ENCODE measurements around the gene IPMK. TPM values are rescaled to one million over a fixed set of nuclear protein-coding genes. Genes with fewer than 3 reads are reported as not detected.

Gene IPMK
- total and polyA plus RNA-seq, 2 experiments from 2014 or later = 3.6 to 6.6 TPM

- no peaks in the 10 kb centered on the region for H3K9me2 ChIP-seq (ENCODE audit: insufficient read depth)
- no peaks in the 10 kb centered on the region for H3K36me3 ChIP-seq (ENCODE audit: low read depth)
- in situ Hi-C loops (cut with MboI) = no loop called here
- DNase-seq = no peak
- no peak overlapping the region for H3K27ac ChIP-seq
- H3K4me3 ChIP-seq = no peak overlapping the region
- no peaks in the 10 kb centered on the region for H3K9me3 ChIP-seq (ENCODE audit: low read depth)
- H3K9ac ChIP-seq = no peak overlapping the region
- no peaks in the 10 kb centered on the region for H3K27me3 ChIP-seq (replicated peaks; ENCODE audit: insufficient read depth)
- no peaks in the 10 kb centered on the region for H4K20me1 ChIP-seq (ENCODE audit: insufficient read depth)
- H3F3A ChIP-seq (ENCODE audit: insufficient read depth) = peaks cover 3% of the 10 kb centered on the region; the same call in 1 of the 2 replicates
- no peak overlapping the region for H2AFZ ChIP-seq
- WGBS, 2 experiments (ENCODE audit: low coverage in 1 of 2, low lambda C conversion rate in 2 of 2, missing lambda C conversion rate in 2 of 2) = 84 to 85% methylated on average over 5 of the region's 5 CpGs
- no peak overlapping the region for H3K4me2 ChIP-seq (ENCODE audit: unreplicated experiment)
- no peaks in the 10 kb centered on the region for H3K79me2 ChIP-seq (ENCODE audit: insufficient read depth)
- H3K4me1 ChIP-seq (ENCODE audit: insufficient read depth) = no peaks in the 10 kb centered on the region
- TF ChIP-seq EZH2 (IDR thresholded peaks at IDR 0.05; ENCODE audit: insufficient read depth, poor library complexity, severe bottlenecking) = no peak
- TF ChIP-seq EZH2phosphoT487 (IDR thresholded peaks at IDR 0.05; ENCODE audit: insufficient read depth, low read depth) = no peak
Observed at GRCh38 chr10:58293989-58294388, 26.3 kb upstream of the IPMK start.

- no peaks in the 10 kb centered on the region for H3K4me1 ChIP-seq (ENCODE audit: insufficient read depth)
- H3K9ac ChIP-seq = no peak overlapping the region
- H3K9me3 ChIP-seq (ENCODE audit: low read depth) = no peaks in the 10 kb centered on the region
- H3K27me3 ChIP-seq (replicated peaks; ENCODE audit: insufficient read depth) = no peaks in the 10 kb centered on the region
- in situ Hi-C loops (cut with MboI) = no loop called here
- DNase-seq = peak; percentile 79
- 29 to 33% methylated on average over 5 of the region's 5 CpGs for WGBS, 2 experiments (ENCODE audit: low coverage in 1 of 2, low lambda C conversion rate in 2 of 2, missing lambda C conversion rate in 2 of 2)
- peaks cover 3% of the 10 kb centered on the region; the same call in 1 of the 2 replicates for H3F3A ChIP-seq (ENCODE audit: insufficient read depth)
- no peak overlapping the region for H3K4me2 ChIP-seq (ENCODE audit: unreplicated experiment)
- H2AFZ ChIP-seq = no peak overlapping the region
- no peaks in the 10 kb centered on the region for H4K20me1 ChIP-seq (ENCODE audit: insufficient read depth)
- no peak overlapping the region for H3K4me3 ChIP-seq
- no peaks in the 10 kb centered on the region for H3K9me2 ChIP-seq (ENCODE audit: insufficient read depth)
- TF ChIP-seq EZH2phosphoT487 (IDR thresholded peaks at IDR 0.05; ENCODE audit: insufficient read depth, low read depth) = no peak
- no peak for TF ChIP-seq EZH2 (IDR thresholded peaks at IDR 0.05; ENCODE audit: insufficient read depth, poor library complexity, severe bottlenecking)
- H3K27ac ChIP-seq = no peak overlapping the region
- H3K79me2 ChIP-seq (ENCODE audit: insufficient read depth) = no peaks in the 10 kb centered on the region
- no peaks in the 10 kb centered on the region for H3K36me3 ChIP-seq (ENCODE audit: low read depth)
Observed at GRCh38 chr10:58291538-58292174, 24.0 kb upstream of the IPMK start.

DNA sequence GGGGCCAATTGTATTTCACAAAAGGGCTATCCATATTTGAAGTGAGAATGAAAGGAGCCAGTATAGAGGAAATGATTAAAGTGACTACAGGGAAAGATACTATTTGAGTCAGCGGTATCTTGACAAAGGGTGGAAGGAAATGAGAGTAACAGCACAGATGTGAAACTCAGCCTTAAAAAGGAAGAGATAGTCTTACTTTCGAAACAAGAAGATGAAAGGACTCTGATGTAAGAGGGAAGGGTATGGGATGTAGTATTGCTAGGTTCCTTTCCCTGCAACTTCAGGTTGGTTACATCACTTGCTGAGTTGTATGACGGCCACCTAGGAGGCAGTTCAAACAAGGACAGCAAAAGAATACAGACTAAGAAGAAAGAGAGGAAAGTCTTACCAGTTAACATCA, 14.9 kb upstream of the IPMK start:
- H3K36me3 ChIP-seq (ENCODE audit: low read depth) = no peaks in the 10 kb centered on the region
- in situ Hi-C loops (cut with MboI) = no loop called here
- no peak for DNase-seq
- no peak for TF ChIP-seq EZH2phosphoT487 (IDR thresholded peaks at IDR 0.05; ENCODE audit: insufficient read depth, low read depth)
- TF ChIP-seq EZH2 (IDR thresholded peaks at IDR 0.05; ENCODE audit: insufficient read depth, poor library complexity, severe bottlenecking) = no peak
- no peaks in the 10 kb centered on the region for H3K27me3 ChIP-seq (replicated peaks; ENCODE audit: insufficient read depth)
- no peak overlapping the region for H3K9ac ChIP-seq
- H3K27ac ChIP-seq = no peak overlapping the region
- no peak overlapping the region for H3K4me2 ChIP-seq (ENCODE audit: unreplicated experiment)
- no peak overlapping the region for H2AFZ ChIP-seq
- no peak overlapping the region for H3K4me3 ChIP-seq
- no peaks in the 10 kb centered on the region for H4K20me1 ChIP-seq (ENCODE audit: insufficient read depth)
- no peaks in the 10 kb centered on the region for H3K9me3 ChIP-seq (ENCODE audit: low read depth)
- no peaks in the 10 kb centered on the region for H3K9me2 ChIP-seq (ENCODE audit: insufficient read depth)
- 0 out of 2 replicates have a peak, but pooled peaks cover under 1% of the 10 kb centered on the region for H3K79me2 ChIP-seq (ENCODE audit: insufficient read depth)
- 0 out of 2 replicates have a peak, but pooled peaks cover 7% of the 10 kb centered on the region for H3F3A ChIP-seq (ENCODE audit: insufficient read depth)
- WGBS, 2 experiments (ENCODE audit: low coverage in 1 of 2, low lambda C conversion rate in 2 of 2, missing lambda C conversion rate in 2 of 2) = 94 to 100% methylated on average over 3 of the region's 3 CpGs
- peaks cover 14% of the 10 kb centered on the region for H3K4me1 ChIP-seq (ENCODE audit: insufficient read depth)

GRCh38 chr10:58281092-58281752, 13.5 kb upstream of the IPMK start:
- 0 out of 2 replicates have a peak, but pooled peaks cover 7% of the 10 kb centered on the region for H3F3A ChIP-seq (ENCODE audit: insufficient read depth)
- no peak overlapping the region for H3K9ac ChIP-seq
- H3K4me3 ChIP-seq = no peak overlapping the region
- DNase-seq = no peak
- peaks cover 13% of the 10 kb centered on the region; the same call in 1 of the 2 replicates for H3K79me2 ChIP-seq (ENCODE audit: insufficient read depth)
- no peaks in the 10 kb centered on the region for H3K9me3 ChIP-seq (ENCODE audit: low read depth)
- in situ Hi-C loops (cut with MboI) = no loop called here
- H3K27me3 ChIP-seq (replicated peaks; ENCODE audit: insufficient read depth) = no peaks in the 10 kb centered on the region
- H4K20me1 ChIP-seq (ENCODE audit: insufficient read depth) = no peaks in the 10 kb centered on the region
- H3K4me2 ChIP-seq (ENCODE audit: unreplicated experiment) = no peak overlapping the region
- peaks cover 14% of the 10 kb centered on the region for H3K4me1 ChIP-seq (ENCODE audit: insufficient read depth)
- H3K27ac ChIP-seq = no peak overlapping the region
- H3K36me3 ChIP-seq (ENCODE audit: low read depth) = no peaks in the 10 kb centered on the region
- WGBS, 2 experiments (ENCODE audit: low coverage in 1 of 2, low lambda C conversion rate in 2 of 2, missing lambda C conversion rate in 2 of 2) = 86% methylated on average over 2 of the region's 2 CpGs
- H2AFZ ChIP-seq = no peak overlapping the region
- no peaks in the 10 kb centered on the region for H3K9me2 ChIP-seq (ENCODE audit: insufficient read depth)
- TF ChIP-seq EZH2phosphoT487 (IDR thresholded peaks at IDR 0.05; ENCODE audit: insufficient read depth, low read depth) = no peak
- TF ChIP-seq EZH2 (IDR thresholded peaks at IDR 0.05; ENCODE audit: insufficient read depth, poor library complexity, severe bottlenecking) = no peak
